H7 (cell line): ENCODE results near the gene CLSTN2. TPM values are rescaled to one million over a fixed set of nuclear protein-coding genes. Genes with fewer than 3 reads are reported as not detected.
A peak's percentile ranks its signal among the peaks of the same experiment; 100 is the strongest.

ENCODE experiments used
- DNase-seq: peaks from one replicate; pipeline ENCODE4 v3.0.0; 2012
- H3K27me3 ChIP-seq: 2 replicates; pipeline ENCODE4 v1.6.0; 2011; ENCODE audit warnings: mild to moderate bottlenecking, low read length; ENCODE audit not compliant: control insufficient read depth, insufficient read depth
- H3K36me3 ChIP-seq: replicated peaks from 2 replicates; pipeline ENCODE4 v1.5.1; 2011; ENCODE audit warnings: low read length; ENCODE audit not compliant: control insufficient read depth, insufficient read depth
- H3K4me3 ChIP-seq: 2 replicates; pipeline ENCODE4 v1.5.1; 2011; ENCODE audit warnings: low read depth, mild to moderate bottlenecking, control low read depth, low read length, moderate library complexity; ENCODE audit not compliant: insufficient read depth
- total RNA-seq: library from RNA; depleted of rRNA; stranded (reverse); fragments of >200 nt; shearing (Covaris generic); gene quantifications from 2 replicates; pipeline ENCODE4 v1.2.3, GENCODE V29; 2014

The CLSTN2 gene
- total RNA-seq, 1 experiment from 2014 or later = 0.10 TPM

DNA sequence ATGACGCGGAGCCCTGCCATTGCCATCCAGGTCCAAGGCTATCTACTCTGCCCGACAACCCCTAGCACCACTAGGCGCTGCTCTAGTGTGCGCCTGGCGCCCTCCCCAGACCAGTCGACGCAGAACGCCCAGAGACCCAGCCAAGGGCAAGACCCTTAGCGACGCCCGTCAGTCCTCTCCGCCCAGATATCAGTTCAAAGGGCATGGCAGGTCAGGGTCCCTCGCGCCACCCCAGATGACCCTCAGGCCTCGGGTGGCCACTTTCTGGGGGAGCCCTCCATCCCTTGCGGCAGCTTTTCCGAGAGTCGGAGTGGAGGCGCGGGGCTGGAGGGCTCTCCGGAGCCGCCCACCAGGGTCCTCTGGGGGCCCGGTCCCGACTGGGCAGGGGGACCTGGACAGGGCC lies 371 bp upstream of the CLSTN2 start:
- peak; percentile 90 for DNase-seq

DNA sequence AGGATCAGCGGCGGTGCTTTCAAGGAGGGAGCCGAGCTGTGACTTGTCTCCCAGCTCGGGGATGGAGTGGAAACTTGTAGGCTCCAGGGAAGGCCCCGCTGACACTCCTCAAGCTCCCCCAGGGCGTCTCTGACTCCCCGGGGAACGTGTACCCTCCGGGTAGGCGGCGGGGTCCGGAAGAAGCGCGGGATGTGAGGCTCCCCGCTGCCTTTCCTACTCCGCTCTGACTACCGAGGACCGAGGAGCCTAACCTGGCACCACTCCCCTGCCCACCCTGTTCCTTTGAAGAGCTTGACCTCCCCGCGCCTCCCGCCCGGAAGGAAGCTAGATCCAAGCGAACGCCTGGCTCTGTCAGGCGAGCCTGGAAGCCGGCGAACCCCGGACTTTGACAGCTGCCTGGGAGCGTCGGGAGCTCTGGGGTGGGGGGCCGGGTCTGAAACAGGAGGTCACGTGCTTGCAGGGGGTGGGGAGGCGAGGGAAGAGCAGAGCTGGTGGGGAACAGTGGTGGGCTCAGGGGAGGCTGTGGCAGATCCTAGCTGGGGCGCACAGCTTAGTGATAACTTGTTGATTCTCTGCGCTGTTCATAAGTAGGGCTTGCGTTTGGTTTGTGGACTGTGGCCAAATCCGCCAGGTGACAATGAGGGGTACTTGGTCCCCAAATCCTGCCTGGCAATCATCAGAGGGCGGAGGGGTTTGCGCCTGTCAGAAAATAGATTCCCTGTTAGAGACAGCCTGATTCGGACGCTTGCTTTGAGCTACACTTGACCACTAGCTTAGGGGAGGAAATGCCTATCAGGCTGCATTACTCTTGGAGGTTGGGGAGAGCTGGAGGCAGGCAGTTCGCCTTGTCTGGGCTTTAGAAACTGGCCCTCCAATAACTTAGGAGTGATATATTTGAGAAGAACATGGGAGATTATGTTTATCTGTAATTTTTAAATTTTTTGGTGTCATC lies 1.2 kb downstream of the CLSTN2 start:
- Histone ChIP-seq H3K27me3 (peaks cover 36% of the 10 kb centered on the region), H3K4me3 (peak overlapping the region; percentile 61; the same call in 1 of the 2 replicates), H3K36me3 (no peaks in the 10 kb centered on the region)
- DNase-seq = peak; percentile 75

More for the DNA sequence above, 371 bp upstream of the CLSTN2 start:
- H3K27me3 ChIP-seq = peaks cover 36% of the 10 kb centered on the region
- peak overlapping the region; percentile 61 for H3K4me3 ChIP-seq
- H3K36me3 ChIP-seq = no peaks in the 10 kb centered on the region

DNA sequence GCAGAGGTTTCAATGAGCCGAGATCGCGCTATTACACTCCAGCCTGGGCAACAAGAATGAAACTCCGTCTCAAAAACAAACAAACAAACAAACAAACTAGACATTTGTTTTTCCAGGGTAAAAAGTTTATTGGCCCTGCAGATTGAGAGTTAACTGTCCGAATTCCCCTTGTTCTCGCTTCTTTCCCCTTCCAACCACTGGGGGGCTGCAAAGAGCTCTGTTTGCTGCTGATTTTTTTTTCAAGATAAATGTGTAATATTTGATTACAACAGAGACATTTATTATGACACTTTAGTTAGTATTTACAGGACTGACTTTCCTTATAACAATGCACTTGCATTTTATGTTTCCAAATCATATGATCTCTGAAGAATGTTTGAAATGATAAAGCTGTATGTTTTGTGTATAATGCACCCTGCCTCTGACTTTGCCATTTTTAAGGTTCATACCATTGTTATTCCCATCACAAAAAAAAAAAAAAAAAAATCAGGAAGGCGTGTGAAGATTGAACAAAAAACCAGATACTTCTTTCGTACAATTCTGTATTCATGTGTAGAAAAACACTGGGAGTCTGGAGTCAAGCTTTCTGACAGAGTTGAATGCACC lies 2.8 kb downstream of the CLSTN2 start:
- peak; percentile 62 for DNase-seq
- peaks cover 34% of the 10 kb centered on the region for H3K27me3 ChIP-seq
- H3K4me3 ChIP-seq = no peak overlapping the region

DNA sequence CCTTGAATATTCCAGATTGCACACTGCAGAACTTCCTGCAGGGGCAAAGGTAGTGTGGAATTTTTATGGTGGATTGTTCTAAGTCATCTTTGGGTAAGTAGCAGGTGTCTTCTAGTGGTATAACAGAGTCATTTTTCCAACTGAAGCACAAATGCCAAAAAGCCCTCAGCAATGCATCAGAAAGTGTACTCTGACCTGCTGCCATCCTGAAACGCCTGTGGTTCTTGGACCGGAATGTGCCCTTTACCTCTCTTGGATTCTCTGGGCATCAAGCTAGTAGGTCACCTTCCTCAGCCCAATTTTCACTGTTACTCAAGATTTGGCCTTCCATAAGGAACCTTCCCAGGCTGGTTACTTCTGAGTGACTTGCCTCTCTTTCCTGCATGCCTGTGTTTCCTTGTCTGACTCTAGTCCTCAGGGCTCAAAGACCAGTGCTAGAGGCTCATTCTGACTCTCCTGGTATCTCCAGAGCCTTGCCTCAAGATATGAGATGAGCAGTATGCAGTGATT lies 4.8 kb downstream of the CLSTN2 start:
- Histone ChIP-seq H3K36me3 (no peaks in the 10 kb centered on the region), H3K27me3 (peaks cover 27% of the 10 kb centered on the region), H3K4me3 (no peak overlapping the region)
- DNase-seq = no peak

More for the DNA sequence above, 2.8 kb downstream of the CLSTN2 start:
- no peaks in the 10 kb centered on the region for H3K36me3 ChIP-seq

DNA sequence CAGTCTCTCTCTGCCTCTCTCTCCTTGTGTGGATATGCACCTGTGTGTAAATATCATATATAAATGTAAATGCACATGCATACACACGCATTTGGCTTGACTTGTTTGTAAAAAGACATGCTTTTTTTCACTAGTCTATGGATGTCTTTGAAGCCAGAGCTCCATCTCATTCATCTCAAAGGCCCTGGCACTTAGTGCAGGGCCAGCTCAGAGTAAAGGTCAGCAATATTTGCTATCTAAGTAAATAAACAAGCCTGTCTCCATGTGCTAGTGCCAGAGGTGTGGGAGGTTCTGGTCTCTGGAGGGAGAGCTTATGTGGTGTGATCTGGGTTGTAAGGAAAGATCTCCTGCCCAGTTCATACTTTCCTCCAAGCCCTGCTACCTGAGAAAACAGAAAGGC lies 5.6 kb downstream of the CLSTN2 start:
- DNase-seq = no peak
- Histone ChIP-seq H3K36me3 (no peaks in the 10 kb centered on the region), H3K27me3 (peaks cover 21% of the 10 kb centered on the region), H3K4me3 (no peak overlapping the region)

DNA sequence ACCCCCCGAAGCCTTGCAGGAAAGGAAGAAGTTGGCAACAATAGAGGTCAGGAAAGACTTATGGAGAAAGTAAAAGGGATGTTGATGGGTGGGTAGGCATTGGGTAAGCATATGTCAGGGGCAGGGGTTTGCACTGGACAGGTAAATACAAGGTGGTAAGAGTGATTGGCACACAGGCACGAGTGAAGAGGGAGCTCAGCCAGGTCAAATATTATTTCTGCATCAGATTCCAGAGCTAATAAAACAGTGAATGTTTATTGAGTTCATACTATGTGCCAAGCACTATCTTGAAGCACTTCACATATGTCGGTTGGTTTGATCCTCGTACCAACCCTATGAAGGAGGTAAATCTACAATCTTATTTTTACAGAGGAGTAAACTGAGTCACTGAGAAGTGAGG lies 6.6 kb downstream of the CLSTN2 start:
- DNase-seq = no peak
- Histone ChIP-seq H3K27me3 (peaks cover 11% of the 10 kb centered on the region), H3K4me3 (no peak overlapping the region), H3K36me3 (no peaks in the 10 kb centered on the region)

DNA sequence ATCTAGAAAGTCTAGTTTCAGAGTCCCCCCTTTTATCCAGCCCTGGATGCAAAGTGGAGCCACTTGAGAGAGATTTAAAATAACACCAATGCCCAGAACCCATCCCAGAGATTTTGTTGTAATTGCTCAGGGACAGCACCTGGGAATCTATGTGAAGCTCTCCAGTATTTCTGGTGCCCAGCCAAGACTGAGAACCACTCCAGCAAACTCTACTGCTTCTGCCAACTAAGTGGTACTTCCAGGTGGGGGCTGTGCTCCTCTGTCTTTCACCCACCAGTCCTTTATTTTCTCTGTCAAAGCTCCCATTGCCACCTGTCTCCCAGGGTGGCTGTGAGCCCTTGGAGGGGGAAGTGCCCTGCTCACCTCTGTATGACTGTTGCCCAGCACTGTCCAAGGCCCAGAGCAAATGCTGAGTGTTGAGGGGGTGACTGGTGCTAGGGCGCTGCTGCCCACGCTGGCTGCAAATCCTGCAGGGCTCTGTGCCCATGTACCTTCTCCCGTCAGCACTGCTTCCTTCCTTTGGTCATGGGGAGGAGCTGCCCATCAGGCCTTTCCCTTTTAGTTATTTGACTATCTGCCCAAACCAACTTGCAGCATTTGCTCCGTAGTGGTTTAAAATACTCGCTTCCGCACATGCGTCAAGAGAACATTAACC lies 9.4 kb downstream of the CLSTN2 start:
- Histone ChIP-seq H3K27me3 (peaks cover 2% of the 10 kb centered on the region), H3K4me3 (no peak overlapping the region), H3K36me3 (no peaks in the 10 kb centered on the region)
- no peak for DNase-seq

DNA sequence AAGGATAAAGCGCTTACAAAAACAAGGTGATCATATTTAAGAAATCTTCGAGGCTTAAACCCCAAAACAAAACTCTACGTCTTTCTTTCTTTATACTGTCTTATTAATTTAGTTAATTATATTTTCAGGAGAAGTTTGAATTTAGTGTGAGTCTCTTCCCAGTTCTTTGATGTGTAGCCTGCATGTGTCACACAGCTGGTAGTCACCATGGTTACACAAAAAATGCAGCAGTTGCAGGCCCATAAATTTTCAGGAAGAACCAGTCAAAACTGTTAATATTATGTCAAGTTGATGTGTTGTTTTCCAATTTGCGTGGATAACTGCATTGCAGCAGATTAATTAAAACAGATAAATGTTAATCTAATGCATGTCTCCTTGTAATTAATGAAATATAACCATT lies 10.4 kb downstream of the CLSTN2 start:
- Histone ChIP-seq H3K4me3 (no peak overlapping the region), H3K36me3 (no peaks in the 10 kb centered on the region), H3K27me3 (peaks cover 2% of the 10 kb centered on the region)
- DNase-seq = no peak

DNA sequence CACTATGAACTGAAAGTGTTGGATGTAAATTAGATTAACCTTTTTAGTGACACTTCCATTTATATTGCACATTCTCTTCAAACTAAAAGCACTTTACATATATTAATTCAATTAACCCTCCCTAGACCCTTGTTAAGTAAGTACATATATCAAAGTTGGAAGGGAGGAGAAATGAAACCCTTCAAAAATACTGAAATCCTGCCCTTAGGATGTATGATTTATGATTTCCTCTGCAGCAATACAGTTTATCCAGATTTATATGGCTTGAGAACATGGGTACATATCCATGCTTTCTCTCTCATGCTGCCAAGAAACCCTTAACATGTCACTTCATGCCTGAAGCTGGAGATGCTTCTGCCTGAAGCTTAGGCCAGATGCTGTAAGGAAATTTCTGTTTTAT lies 11.0 kb downstream of the CLSTN2 start:
- no peak overlapping the region for H3K4me3 ChIP-seq
- H3K36me3 ChIP-seq = no peaks in the 10 kb centered on the region
- DNase-seq = no peak

DNA sequence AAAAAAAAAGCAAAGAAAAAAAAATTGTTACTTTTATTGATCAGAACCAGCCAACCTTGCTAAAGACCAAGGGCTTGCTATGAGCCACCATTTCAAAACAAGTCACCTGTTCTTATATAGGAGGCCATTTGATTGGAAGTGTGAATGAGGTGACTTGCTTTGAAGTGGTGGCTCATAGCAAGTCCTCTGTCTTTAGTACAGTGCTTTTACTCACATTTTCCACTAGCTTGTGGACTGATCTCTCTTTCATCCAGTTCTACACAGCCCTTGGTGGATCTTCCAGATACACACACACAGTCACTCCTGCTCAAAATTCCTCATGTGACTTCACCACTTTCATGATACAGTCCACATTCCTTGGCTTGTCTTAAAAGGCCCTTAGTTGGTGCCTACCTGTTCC lies 13.5 kb downstream of the CLSTN2 start:
- Histone ChIP-seq H3K36me3 (no peaks in the 10 kb centered on the region), H3K4me3 (no peak overlapping the region), H3K27me3 (peaks cover 2% of the 10 kb centered on the region; the same call in 1 of the 2 replicates)
- no peak for DNase-seq

More for the DNA sequence above, 11.0 kb downstream of the CLSTN2 start:
- H3K27me3 ChIP-seq = peaks cover 2% of the 10 kb centered on the region

DNA sequence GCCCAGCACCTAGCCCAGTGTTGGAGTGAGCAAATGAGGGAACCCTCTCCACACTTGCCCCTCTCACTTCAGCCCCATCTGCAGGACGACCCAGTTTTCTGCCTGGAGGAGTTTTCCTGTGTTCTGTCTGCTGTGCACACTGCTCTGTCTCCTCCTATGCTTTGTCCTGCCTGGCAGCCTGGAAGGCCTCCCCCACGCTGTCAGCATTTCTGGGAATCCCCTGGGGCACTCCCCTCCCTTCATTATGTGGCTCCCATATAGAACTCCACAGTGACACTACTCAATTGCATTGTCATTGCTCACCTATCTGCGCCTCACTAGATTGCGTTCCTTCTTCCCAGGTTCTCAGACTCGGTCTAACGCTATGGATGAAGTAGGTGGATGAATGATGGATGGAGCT lies 13.9 kb downstream of the CLSTN2 start:
- no peak overlapping the region for H3K4me3 ChIP-seq
- peaks cover 2% of the 10 kb centered on the region; the same call in 1 of the 2 replicates for H3K27me3 ChIP-seq
- no peaks in the 10 kb centered on the region for H3K36me3 ChIP-seq
- no peak for DNase-seq

DNA sequence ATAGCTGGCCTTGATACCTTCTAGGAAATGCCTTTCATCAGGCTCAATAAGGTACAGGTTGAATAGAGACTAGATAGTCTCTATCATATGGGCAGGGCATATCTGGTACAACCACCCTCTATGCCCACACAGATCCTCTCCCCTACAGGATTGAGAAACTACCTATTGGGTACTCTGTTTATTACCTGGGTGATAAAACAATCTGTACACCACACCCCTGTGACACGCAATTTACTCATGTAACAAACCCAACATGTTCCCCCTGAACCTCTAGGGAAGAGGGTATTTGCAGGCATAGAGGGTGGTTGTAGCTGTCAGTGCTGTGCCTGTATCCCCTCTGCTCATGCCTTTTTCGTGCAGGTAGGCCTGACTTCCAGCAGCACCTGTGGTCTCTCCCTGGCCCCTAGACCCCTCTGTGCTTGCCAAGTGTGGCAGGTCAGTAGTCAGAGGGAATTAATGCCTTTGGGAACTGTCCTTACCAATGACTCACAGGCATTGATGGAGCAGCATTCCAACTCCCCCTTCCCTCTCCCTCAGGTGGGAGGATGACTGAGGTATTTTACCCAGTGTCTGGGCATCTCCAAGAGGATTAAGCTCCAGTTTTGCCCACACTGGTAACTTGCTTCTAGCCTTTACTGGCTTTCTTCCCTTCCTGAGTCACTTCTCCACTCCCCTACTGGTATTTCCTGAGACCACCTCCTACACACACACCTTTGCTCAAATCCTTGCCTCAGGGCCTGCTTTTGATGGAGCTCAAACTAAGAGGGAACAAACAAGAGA lies 18.3 kb downstream of the CLSTN2 start:
- no peak overlapping the region for H3K4me3 ChIP-seq
- no peak for DNase-seq
- no peaks in the 10 kb centered on the region for H3K36me3 ChIP-seq
- H3K27me3 ChIP-seq = peaks cover 2% of the 10 kb centered on the region; the same call in 1 of the 2 replicates

DNA sequence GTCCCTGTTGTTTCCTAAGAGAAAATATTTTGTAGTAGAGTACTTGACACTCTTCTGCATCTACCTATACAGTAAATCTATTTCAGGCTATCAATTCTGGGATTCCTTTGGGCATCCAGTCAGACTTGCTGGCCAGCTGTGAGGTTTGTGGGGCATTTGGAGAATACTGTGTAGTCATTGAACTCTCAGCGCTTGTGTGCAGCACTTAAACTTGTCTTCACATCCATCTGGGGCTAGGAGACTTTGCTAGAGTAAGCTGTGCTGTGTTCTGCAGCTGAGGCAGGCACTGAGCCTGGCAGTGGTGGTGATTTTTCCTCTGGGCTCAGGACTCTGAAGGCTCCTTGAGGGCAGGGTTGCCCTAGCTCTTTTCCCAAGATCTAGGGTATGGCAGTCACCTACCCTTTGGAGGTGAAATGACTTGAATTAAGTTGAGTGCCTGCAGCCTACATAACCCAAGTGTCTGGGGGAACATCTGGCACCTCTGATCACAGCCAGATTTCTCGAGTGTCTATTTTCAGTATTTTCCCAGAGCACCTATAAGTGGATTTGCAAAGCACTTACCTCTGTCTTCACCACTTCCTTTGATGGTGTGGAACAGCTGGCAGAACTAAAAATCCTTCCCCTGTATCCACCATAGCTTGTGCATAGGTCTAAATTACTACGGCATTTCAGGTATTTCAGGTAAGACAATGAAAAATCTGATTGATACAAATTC lies 19.3 kb downstream of the CLSTN2 start:
- no peak overlapping the region for H3K4me3 ChIP-seq
- no peaks in the 10 kb centered on the region for H3K36me3 ChIP-seq
- no peaks in the 10 kb centered on the region for H3K27me3 ChIP-seq
- DNase-seq = no peak
